ENCODE measurements around the gene ACSS2.
"Not testable (repeated sequence)": the region's sequence is repeated elsewhere in the genome, so short reads cannot be mapped to it uniquely, and the experiment has no call there.

ACSS2 gene

DNA sequence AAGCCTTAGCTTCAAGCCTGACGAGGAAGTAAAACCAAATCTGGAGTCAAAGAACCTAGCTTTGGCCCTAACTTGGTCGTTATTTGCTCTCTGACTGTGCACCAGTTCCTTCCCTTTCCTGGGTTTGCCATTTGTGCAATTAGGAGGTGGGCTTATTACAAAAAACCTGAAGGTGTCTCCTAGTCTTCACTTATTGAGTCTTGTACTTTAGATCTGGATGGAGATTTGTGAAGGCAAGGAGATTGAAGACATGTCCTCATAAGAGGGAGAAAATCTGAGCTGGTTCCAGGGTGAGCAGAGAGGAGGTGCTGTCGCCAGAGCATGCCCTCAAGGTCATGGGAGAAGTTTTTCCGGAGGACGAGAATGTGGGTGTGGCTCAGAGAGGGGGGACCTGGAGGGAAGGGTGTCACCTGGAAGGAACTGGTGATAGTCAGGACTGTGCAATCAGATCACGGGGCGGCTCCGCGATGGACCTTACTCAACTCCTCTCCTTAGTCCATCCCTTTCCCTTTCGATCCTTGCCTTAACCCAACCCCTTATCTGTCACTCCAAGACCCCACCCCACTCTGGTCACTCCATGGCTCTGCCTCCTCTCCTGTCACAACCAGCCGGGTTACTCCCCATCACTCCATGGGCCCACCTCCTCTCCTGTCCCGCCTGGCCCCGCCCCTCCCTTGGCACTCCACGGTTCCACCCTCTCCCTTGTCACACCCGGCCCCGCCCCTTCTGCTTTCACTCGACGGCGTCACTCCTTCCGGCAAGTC is 588 bp upstream of the ACSS2 start:
- peak; percentile 96 to 97 for DNase-seq

DNA sequence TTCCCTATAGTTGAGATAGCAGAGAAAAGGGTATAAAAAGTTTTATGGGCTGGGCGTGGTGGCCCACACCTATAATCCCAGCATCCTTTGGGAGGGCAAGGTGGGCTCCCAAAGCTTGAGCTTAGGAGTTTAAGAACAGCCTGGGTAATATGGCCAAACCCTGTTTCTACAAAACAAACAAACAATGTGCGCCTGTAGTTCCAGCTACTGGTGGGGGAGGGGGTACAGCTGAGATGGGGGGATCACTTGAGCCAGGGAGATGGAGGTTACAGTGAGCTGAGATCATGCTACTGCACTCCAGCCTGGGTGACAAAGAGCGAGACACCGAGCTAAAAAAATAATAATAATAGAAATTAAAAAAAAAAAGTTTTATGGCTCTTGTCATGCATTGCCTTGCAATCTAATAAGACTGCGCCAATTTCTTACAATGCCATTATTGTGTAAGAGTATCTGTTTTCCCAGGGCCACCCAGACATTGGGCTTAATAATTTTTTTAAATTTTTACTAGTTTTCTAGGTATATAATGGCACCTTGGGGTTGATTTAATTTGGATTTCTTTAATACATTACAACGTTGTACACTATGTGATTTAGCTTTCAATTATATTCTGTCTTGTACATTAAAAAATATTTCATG is 3.9 kb downstream of the ACSS2 start:
- DNase-seq, result no peak

DNA sequence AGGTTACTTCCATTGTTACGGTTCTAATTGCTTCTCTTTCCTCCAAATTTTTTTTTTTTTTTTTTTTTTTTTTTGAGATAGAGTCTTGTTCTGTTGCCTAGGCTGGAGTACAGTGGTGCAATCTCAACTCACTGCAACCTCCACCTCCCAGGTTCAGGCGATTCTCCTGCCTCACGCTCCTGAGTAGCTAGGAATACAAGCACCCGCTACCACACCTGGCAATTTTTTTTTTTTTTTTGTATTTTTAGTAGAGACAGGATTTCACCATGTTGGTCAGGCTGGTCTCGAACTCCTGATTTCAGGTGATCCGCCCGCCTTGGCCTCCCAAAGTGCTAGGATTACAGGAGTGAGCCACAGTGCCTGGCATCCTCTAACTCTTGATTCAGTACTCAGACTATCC is 4.6 kb downstream of the ACSS2 start:
- DNase-seq, result not testable (repeated sequence)

DNA sequence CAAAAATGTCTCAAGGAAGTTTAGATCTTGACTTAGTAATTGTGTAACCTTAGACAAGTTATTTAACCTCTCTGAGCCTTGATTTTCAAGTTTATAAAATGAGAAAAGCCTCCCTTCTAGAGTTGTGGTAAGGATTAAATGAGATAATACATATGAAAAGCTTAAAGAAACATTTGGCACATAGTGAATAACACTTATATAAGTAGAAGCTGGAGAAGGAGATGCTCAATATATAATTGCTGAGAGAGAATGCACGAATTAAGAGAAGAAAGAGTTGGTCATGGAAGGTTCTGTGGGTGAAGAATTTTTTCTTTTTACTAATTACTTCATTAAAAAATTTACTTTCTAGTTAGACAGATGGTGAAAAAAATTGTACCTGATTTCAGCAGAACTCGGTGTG is 5.3 kb downstream of the ACSS2 start:
- no peak for DNase-seq

DNA sequence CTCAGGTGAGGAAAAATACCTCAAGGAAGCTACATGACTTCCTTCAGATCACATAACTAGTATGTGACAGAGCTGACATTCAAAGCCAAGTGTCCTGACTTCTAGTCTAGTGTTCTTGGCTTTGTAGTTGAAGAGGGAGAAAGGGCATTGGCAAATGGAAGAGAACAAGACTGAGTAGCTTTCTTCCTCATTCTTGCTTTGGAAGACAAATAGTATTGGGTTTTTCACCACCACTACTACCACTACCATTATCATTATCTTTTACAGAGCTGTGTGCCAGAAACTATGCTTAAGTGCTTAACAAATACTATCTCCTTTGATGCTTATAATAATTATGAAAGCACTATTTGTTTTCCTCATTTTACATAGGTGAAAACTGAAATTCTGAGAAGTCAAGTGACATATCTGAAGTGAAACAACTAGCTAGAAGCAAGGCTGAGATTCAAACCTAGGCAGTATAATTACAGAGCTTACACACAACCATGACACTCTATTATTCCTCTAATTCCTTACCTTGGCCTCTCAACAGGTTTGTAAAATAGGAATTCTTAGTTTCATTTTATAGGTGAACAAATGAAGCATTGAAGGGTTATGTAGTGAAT is 6.8 kb downstream of the ACSS2 start:
- DNase-seq, result no peak

DNA sequence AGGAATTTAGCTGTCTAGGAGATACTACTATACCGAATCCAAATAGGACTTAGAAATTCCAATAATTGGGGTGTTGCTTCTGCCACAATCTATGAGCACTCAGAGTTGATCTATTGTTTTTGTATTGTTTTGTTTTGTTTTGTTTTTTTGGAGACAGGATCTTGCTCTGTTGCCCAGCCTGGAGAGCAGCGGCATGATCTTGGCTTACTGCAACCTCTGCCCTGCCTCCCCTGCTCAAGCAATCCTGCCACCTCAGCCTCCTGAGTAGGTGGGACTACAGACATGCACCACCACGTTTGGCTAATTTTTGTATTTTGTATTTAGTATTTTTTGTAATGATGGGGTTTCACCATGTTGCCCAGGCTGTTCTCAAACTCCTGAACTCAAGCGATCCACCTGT is 7.4 kb downstream of the ACSS2 start:
- DNase-seq, result no peak

DNA sequence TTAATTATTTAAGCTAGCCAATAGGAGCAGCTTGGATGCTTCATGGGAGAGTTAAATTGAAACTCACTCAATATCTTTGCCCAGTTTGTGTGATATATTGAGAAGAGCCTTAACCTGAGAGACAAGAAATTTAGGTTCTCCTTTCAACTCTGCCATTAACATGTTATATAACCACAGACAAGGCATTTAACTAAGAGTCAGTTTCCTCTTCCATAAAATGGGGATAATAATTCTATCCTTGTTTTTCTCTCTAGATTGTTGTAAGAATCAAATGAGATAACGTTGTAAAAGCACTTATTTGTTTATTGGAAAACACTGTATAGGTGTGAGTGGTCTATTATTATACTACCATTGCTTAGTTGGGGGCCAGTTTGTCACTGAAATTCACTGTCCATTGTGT is 7.8 kb downstream of the ACSS2 start:
- no peak for DNase-seq

DNA sequence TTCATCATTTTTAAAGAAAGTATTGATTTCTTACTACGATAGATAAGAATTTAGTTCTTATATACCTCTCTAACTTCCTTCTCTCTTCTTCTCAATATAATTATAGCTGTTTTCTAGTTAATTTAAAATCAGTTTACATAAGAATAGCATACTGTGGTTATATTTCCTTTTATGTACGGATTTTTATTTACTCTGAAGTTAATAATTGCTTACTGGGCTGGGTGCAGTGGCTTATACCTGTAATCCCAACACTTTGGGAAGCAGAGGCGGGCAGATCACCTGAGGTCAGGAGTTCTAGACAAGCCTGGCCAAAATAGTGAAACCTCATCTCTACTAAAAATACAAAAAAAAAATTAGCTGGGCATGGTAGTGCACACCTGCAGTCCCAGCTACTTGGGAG is 9.7 kb downstream of the ACSS2 start:
- DNase-seq, result no peak

DNA sequence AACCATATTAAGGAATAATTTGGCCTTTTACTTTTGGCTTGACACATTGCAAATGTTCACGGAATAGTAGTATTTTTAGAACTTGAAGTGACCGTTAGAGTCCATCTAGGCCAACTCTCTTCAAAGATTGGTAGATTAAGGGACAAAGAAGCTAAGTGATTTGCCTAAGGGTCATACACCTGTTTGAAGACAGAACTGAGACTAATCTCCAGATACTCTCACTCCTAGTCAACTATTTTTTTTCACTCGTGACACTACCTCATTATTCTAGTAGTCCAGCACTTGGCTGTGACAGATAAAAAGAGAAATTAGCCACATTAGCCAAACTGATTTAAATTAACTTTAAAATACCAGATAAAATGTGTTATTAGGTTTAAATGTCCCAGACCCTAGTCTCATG is 10.6 kb downstream of the ACSS2 start:
- no peak for DNase-seq

DNA sequence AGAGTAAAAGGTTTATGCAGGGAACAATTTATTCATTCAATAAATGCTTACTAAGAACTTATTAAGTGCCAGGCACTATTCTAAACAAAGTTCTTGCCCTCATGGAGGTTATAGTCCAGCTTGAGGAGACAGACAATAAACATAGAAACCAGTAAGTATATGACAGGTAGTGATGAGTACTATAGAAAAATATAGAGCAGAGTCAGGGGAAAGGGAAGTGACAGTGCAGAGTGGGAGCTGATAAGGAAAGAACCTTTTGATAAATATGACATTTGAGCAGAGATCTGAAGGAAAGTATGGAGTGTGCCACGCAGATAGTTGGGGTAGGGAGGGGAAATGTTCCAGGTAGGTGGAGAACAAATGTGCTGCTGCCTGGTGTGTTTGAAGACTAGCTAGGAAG is 12.1 kb downstream of the ACSS2 start:
- DNase-seq, result no peak

DNA sequence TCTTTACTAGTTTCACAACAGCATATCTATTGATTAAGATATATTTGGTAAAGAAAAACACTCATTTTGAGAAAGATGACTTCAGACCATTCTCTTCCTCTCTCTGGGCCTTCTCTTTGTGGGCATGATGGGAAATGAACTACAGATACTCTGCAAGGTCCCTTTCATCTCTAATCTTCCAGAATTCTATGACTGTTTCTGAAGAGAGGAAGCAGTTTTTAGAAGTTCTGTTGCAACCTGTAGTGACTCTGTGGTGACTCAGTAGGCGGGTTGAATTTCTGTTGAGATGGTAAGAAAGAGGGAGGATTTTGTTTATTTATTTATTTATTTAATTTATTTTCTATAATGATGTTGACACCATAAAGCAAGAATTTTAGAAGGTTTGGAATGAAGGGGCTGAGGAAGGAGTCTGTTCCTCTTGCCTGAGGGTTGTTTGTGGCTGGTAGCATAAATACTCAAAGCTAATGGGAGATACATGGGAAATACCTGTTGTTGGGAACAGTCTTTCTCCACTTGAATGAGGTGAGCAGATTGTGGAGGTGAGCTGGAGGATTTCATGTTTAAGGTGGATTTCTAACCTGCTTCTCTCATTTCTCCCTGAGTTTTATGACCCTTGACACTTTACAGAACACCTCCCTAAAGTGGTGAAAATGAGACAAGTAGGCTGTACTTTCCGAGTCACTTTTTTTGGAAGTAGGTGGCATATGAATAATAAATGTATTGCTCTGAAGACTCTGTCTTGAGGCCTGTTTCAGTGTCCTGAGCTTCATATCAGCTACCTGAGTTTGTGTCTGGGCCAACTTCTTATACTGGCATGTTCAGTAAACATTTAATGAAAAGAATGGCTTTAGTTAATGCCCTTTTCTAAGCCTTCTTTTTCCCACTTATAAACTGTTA is 15.0 kb downstream of the ACSS2 start:
- no peak for DNase-seq

DNA sequence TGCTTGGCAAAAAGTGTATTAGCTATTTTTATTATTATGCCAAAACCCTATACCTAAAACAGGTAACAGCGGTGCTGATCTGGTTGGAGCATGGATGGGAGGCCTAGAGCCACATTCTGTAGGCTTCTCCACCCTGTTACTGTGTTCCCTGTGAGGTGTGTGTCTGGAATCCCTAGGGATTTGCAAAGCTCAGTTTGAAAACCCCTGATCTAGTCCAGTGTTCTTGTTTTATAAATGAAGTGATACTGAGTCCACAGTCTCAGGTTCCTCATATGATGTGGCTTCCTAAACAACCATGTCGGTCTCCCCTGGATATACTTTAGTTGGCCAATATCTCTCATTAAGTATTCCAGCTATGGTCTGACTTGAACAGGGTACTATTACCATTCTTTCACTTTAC is 16.3 kb downstream of the ACSS2 start:
- no peak for DNase-seq

DNA sequence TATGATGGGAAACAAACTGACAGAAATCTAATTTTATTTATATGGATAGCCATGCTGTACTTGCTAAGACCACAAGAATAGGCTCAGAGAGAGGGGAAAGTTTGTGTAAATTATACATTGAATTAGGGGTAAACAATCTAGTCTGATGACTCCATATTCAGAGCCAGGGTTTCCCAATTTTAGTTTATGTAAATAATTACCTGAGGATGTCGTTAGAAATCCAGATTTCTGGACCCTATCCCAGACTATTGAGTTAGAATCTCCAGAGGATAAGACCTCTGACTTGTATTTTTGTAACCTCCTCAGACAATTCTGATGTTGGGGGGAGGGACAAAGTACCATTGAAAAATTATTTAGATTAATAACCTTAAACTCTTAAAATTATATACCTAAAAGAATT is 18.3 kb downstream of the ACSS2 start:
- DNase-seq, result no peak

DNA sequence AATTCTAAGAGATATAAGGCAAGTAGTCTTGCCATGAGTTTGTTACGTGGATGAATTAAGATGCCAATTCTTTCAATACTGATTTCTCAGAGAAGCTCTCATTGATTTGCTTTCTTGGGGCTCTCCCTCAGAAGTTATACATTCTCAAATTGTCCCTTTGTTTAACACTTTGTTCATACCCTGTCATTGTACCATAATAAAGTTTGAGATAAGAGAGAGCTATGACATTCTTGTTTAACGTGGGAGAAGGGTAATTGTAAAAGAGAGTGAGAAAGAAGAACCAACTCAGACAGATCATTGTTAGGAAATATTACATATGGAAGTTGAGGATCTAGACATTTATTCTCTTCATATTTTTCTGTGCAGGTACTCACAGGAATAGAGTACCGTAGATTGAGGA is 19.1 kb downstream of the ACSS2 start:
- DNase-seq, result no peak

DNA sequence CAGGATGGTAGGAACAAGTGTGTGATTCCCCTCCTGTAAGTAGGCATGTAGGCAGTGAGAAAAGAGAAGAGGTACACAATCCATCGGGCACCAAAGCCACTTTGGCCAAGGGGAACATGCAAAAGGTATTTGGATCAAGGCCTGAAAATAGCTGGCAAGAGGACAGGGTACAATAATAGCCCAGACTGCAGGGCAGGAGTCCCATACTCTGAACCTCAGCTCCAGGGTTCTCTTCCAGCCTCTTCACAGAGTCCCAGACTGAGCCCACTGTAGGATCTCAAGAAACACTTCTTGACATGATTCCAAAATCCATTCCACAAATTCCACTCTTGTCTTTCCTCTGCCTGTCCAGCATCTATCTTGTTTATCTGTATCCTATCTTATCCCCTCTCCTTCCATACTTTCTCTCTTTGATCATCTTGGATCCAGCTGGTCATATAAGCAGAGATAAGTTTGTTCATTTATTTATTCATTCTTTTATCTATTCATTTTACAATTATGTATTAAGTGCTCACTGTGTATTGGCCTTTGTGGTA is 19.7 kb downstream of the ACSS2 start:
- no peak for DNase-seq

DNA sequence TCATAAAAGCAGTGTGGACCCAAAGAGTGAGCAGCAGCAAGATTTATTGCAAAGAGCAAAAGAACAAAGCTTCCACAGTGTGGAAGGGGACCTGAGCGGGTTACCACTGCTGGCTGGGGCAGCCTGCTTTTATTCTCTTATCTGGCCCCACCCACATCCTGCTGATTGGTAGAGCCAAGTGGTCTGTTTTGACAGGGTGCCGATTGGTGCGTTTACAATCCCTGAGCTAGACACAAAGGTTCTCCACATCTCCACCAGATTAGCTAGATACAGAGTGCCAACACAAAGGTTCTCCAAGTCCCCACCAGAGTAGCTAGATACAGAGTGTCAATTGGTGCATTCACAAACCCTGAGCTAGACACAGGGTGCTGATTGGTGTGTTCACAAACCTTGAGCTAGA is 21.7 kb downstream of the ACSS2 start:
- not testable (repeated sequence) for DNase-seq

DNA sequence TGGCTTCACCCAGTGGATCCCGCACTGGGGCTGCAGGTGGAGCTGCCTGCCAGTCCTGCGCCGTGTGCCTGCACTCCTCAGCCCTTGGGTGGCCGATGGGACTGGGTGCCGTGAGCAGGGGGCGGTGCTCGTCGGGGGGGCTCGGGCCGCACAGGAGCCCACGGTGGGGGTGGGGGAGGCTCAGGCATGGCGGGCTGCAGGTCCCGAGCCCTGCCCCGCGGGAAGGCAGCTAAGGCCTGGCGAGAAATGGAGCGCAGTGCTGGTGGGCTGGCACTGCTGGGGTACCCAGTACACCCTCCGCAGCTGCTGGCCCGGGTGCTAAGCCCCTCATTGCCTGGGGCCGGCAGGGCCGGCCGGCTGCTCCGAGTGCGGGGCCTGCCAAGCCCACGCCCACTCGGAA is 22.3 kb downstream of the ACSS2 start:
- DNase-seq, result not testable (repeated sequence)

DNA sequence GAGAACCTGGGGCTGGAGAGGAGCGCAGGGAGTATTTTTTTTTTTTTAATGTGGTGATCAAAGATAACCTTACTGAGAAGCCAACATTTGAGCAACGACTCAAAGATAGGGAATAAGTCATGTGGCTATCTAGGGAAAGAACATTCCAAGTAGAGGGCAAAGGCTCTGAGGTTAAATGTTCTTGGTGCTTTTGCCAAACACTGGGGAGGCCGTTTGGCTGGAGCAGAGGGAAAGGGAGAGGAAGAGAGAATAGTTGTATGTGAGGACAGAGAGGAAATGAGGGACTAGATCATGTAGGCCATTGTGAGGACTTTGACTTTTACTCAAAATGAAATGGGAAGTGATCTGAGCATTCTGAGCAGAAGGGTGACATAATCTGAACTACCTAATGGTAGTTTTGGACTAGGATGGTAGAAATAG is 27.8 kb downstream of the ACSS2 start:
- no peak for DNase-seq

DNA sequence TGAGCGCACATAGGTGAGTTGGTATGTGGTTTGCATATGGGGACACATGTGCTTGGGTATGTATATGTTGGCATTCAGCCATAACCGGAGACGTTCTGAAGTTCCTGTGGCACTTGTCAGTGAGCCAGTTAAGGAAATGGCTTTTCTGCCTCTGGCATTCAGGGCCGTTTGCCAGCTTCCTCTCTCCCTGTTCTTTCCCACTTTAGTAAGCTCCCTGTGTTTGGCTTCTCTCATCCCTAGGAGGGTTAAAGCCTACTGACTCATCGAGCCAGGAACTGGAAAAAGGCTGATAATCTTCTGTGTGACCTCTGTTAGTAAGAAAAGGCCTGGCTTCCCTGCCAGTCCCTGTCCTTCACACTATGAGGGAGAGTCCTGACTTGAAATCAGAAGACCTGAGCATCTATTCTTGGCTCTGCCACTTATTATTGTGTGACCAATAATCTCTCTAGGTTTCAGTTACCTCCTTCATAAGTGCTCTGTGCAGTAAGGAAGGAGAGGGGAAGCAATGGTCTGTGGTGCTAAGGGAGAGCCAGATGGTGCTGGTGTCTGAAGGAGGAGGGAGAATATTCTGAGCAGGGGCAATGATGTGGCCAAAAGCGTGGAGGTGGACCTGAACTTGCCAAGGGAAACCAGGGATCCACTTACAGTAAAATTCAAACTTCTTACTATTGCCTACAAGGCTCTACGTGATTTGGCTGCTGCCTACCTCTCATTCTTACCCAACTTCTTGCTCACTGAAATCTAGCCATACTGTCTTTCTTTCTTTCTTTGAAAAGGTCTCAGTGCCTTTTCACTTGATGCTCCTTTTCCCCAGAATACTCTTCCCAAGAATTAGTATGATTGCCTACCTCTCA is 31.4 kb downstream of the ACSS2 start:
- peak; percentile 12 to 17 for DNase-seq

DNA sequence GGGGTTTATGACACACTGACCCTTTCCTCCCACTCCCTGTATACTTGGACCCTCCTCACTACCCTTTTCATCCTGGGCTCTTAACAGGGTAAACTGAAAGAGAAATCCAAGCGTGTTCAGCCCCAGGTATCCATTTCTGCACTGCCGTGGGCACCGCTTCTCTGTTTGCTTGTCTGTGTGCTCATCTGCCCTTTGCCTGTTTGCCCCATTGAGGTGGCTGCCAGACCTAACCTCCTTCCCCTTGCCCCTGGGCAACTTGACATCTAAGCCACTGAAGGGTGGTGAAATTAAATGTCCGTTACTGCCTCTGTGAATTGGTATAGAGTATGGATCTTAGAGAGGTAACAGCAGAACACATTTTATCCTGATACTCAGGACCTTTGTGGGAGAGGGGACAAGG is 38.7 kb downstream of the ACSS2 start:
- no peak for DNase-seq

DNA sequence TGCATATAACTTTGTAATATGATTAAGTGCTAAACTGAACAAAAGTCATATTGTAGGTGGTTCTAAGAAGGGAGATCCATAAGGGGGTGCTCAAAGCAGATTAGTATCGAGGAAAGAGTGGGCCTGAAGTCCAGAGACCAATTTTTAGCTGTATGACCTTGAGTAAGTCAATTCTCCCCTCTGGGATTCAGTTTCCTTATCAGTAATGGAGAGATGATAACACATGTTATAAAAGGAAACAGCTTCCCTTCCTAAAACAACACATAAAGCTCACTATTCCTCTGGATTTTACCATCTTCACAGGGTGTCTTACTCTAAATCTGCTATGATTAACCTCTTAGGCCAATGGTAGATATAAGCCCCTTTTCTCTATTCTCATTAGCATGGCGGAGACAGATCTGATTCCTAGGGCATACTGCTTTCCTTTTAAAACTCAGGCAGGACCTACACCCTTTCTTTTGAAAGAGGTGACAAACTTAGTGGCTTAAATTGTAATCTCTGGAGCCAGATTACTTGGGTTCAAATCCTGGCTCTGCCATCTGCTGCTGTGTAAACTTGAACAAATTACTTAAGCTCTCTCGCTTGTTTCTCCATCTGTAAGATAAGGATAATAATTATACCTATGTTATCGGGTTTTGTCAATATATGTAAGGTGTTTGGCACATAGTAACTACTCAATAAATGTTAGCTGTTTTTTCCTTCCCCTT is 39.5 kb downstream of the ACSS2 start:
- no peak for DNase-seq

Measured in SHP77 (cell line).